Fibroblast of skin of left quadriceps (primary cell): ENCODE results near the gene RTN1.

Experiments
- DNase-seq, 2 experiments: peaks; one replicate each; pipeline ENCODE4 v3.0.0-alpha.2; 2013; ENCODE audit warnings: low read depth in 2 of 2

The RTN1 gene

GRCh38 chr14:59565087-59565486 lies 305.5 kb downstream of the RTN1 start:
- no peak for DNase-seq

- no peak for DNase-seq
These were observed 306.2 kb downstream of the RTN1 start for GRCh38 chr14:59564366-59564765.

- DNase-seq: no peak
These were observed 323.3 kb downstream of the RTN1 start for GRCh38 chr14:59547310-59547709.
